Activated CD4-positive, alpha-beta T cell treated with anti-CD3 and anti-CD28 coated beads for 24 hours (primary cell): ENCODE data around the gene SMC6.

Source experiments
- DNase-seq, 2 donors: peaks; one replicate each; pipeline ENCODE4 v3.0.0-alpha.2; 2020; ENCODE audit warnings: low read depth in 2 of 2

The SMC6 gene

GRCh38 chr2:17615728-17616351 lies 137.8 kb downstream of the SMC6 start:
- DNase-seq, result no peak

DNA sequence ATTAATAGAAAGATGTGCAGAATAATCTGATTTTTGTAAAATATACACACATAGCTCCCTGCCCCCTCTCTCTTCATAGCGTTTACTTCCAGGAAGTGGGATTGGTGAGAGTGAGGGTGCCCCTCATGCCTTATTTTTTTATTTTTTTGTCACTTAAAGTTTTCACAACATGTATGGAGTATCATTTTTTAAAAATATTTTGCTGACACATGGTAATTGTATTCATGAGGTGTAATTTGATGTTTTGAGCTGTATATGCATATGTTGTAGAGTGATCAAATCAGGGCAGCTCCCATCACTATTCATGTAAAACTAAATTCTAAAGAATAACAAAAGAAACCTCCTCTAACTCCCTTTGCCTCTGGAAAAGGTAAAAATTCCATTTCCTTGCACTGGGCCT lies 138.5 kb downstream of the SMC6 start:
- no peak for DNase-seq

- DNase-seq, result no peak
Measured at GRCh38 chr2:17614174-17614930, 139.3 kb downstream of the SMC6 start.
